LNCAP (cell line): ENCODE results near the gene DNAAF1.

Experiments
- TF ChIP-seq, protein P1 (sequence below): fragments of 450-650 bp; IDR thresholded peaks from 2 replicates; pipeline ENCODE4 v1.5.1; 2017; ENCODE audit warnings: mild to moderate bottlenecking

The DNAAF1 gene

GRCh38 chr16:84136331-84137125 is 8.6 kb upstream of the DNAAF1 start:
- TF ChIP-seq, protein P1, sequence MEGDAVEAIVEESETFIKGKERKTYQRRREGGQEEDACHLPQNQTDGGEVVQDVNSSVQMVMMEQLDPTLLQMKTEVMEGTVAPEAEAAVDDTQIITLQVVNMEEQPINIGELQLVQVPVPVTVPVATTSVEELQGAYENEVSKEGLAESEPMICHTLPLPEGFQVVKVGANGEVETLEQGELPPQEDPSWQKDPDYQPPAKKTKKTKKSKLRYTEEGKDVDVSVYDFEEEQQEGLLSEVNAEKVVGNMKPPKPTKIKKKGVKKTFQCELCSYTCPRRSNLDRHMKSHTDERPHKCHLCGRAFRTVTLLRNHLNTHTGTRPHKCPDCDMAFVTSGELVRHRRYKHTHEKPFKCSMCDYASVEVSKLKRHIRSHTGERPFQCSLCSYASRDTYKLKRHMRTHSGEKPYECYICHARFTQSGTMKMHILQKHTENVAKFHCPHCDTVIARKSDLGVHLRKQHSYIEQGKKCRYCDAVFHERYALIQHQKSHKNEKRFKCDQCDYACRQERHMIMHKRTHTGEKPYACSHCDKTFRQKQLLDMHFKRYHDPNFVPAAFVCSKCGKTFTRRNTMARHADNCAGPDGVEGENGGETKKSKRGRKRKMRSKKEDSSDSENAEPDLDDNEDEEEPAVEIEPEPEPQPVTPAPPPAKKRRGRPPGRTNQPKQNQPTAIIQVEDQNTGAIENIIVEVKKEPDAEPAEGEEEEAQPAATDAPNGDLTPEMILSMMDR: no peak

DNA sequence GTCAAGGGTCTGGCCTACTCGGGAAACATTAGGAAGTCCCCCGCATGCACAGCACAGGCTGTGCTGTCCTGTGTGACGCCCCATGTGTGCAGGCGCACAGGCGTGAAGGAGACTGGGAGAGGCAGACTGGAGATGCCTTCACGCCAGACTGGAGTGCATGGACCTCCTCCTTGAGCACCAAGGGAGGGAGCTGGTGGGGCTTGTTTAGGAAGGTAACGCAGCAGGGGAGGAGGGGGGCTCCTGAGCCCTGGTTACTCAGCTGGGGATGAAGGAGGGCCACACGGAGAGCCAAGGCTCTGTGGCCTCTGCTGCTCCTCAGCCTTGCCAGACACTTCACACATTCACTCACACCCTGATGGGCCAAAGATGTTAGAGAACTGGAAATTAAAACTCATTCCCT is 7.8 kb upstream of the DNAAF1 start:
- TF ChIP-seq, protein P1: no peak

DNA sequence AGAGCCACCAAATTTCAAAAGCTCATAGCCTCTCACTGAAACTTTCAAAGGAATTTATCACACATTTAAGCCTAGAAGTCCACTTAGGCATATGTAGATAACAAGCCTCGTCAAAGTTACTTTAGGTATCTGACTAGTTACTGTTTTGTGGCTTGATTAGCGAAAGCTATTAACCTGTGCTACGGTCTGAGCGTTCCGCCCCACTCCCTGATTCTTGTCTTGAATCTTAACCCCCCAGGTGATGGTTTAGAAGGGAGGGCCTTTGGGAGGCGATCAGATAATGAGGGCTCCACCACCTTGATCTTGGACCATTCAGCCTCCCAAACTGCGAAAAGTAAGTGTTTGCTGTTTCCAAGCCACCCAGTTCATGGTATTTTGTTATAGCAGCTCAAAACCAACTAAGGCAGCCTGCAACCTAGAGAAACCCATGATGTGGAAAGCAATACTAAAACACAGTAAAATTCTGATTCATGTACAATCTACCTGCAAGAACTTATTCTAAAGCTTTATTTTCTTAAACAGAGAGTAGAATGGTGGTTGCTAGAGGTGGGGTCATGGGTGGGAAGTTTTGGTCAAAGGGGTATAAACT is 7.2 kb upstream of the DNAAF1 start:
- TF ChIP-seq, protein P1: no peak

- TF ChIP-seq, protein P1: no peak
These were observed 6.6 kb upstream of the DNAAF1 start for GRCh38 chr16:84138500-84138823.

GRCh38 chr16:84138824-84139627 is 6.1 kb upstream of the DNAAF1 start:
- TF ChIP-seq, protein P1: no peak

- TF ChIP-seq, protein P1: no peak
These were observed 5.4 kb upstream of the DNAAF1 start for GRCh38 chr16:84139628-84140258.

DNA sequence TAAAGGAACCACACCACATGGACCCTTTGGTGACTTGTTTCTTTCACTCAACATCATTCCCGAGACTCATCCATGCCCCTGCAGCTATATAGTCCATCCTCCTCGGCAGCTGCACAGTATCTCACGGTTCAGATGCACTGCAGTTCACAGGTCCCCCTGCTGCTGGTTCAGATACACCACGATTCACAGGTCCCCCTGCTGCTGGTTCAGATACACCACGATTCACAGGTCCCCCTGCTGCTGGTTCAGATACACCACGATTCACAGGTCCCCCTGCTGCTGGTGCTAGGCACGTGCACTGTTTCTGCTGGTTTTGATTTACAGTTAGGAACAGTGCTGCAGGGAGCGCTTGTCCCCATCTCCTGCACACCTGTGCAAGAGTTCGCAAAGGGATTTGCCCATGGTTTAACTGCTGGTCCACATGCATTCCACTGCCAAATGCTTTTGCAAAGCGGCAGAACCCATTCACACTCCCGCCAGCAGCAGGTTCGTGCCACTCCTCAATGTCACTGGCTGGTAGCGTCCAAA is 3.9 kb upstream of the DNAAF1 start:
- TF ChIP-seq, protein P1: no peak
